GM18858 (cell line): ENCODE data around the gene ZNF653.
A peak's percentile ranks its signal among the peaks of the same experiment; 100 is the strongest.

Experiments used
- ATAC-seq: cut with Tn5 transposase; IDR thresholded peaks from one replicate; pipeline ENCODE4 v1.9.1; 2021; ENCODE audit not compliant: unreplicated experiment

The ZNF653 gene, protein sequence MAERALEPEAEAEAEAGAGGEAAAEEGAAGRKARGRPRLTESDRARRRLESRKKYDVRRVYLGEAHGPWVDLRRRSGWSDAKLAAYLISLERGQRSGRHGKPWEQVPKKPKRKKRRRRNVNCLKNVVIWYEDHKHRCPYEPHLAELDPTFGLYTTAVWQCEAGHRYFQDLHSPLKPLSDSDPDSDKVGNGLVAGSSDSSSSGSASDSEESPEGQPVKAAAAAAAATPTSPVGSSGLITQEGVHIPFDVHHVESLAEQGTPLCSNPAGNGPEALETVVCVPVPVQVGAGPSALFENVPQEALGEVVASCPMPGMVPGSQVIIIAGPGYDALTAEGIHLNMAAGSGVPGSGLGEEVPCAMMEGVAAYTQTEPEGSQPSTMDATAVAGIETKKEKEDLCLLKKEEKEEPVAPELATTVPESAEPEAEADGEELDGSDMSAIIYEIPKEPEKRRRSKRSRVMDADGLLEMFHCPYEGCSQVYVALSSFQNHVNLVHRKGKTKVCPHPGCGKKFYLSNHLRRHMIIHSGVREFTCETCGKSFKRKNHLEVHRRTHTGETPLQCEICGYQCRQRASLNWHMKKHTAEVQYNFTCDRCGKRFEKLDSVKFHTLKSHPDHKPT

GRCh38 chr19:11505504-11506100 lies at the start of gene ZNF653:
Gene ZNF653 (minus strand): TSS chr19:11505839. CDS start chr19:11505786, 53 bp downstream.
- ATAC-seq, result peak; percentile 15

DNA sequence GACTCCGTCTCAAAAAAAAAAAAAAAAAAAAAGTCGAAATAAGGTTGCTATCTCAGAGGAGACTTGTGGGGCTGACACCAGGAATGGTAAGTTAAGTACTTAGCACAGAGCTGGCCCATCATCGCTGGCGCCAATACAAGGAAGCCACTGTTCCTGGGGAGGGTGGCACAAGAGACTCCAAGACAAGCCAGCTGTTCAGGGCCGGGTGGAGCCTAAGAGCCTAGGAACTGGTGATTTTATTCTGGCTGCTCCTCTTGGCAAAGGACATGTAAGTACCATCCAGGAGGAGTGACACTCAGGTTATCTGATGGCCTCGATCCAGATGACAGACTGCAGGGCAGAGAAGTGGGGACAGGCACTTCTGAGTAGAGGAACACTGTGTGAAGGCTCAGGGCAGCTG lies 49.6 kb upstream of the ZNF653 start:
- no peak for ATAC-seq

DNA sequence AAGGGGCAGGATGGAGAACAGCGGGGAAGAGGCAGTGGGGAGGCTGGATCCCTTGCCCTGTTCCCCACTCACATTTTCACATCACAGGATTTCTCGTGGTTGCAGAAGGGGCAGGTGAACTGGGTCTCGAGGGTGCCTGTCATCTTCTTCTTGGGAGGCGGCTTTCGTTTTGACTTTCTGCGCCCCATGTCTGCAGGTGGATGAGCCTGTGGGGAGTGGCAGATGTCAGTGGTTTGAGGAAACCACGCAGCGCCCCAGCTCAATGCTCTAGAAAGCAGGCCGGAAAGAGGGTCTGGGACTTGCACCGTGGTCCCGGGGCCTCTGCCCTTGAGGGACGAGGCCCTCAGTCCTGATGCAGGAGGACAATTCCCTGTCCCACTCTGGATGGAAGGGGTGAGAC lies 48.5 kb upstream of the ZNF653 start:
- ATAC-seq, result no peak

GRCh38 chr19:11552666-11553372 lies 47.2 kb upstream of the ZNF653 start:
- ATAC-seq, result no peak

- no peak for ATAC-seq
Measured at GRCh38 chr19:11551603-11552235, 46.1 kb upstream of the ZNF653 start.

DNA sequence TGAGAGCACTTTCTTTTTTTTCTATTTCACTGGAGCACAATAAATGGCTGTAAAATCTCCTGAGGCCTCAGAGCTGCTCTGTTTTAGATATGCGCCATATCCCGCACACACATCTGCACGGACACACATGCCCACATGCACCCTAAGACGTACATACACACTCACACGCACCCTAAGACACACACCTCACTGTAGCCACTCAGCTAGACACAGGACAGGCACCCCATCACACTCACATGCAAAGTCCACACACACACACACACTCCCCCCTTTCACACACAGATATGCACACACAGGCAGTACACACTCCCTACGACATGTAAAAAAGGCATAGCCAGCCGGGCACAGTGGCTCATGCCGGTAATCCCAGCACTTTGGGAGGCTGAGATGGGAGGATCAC lies 44.6 kb upstream of the ZNF653 start:
- ATAC-seq, result no peak

DNA sequence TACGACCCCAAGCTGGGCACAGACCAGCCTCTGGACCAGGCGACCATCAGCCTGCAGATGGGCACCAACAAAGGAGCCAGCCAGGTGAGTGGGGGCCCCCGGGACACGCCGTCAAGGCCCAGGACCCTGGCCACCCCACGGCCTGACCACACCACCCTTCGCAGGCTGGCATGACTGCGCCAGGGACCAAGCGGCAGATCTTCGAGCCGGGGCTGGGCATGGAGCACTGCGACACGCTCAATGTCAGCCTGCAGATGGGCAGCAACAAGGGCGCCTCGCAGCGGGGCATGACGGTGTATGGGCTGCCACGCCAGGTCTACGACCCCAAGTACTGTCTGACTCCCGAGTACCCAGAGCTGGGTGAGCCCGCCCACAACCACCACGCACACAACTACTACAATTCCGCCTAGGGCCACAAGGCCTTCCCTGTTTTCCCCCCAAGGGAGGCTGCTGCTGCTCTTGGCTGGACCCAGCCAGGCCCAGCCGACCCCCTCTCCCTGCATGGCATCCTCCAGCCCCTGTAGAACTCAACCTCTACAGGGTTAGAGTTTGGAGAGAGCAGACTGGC lies 43.8 kb upstream of the ZNF653 start:
- ATAC-seq, result no peak

GRCh38 chr19:11547929-11548700 lies 42.5 kb upstream of the ZNF653 start:
- no peak for ATAC-seq

GRCh38 chr19:11541238-11541637 lies 35.6 kb upstream of the ZNF653 start:
- ATAC-seq, result no peak

GRCh38 chr19:11540645-11541044 lies 35.0 kb upstream of the ZNF653 start:
- no peak for ATAC-seq

GRCh38 chr19:11539495-11540365 lies 34.1 kb upstream of the ZNF653 start:
- no peak for ATAC-seq

DNA sequence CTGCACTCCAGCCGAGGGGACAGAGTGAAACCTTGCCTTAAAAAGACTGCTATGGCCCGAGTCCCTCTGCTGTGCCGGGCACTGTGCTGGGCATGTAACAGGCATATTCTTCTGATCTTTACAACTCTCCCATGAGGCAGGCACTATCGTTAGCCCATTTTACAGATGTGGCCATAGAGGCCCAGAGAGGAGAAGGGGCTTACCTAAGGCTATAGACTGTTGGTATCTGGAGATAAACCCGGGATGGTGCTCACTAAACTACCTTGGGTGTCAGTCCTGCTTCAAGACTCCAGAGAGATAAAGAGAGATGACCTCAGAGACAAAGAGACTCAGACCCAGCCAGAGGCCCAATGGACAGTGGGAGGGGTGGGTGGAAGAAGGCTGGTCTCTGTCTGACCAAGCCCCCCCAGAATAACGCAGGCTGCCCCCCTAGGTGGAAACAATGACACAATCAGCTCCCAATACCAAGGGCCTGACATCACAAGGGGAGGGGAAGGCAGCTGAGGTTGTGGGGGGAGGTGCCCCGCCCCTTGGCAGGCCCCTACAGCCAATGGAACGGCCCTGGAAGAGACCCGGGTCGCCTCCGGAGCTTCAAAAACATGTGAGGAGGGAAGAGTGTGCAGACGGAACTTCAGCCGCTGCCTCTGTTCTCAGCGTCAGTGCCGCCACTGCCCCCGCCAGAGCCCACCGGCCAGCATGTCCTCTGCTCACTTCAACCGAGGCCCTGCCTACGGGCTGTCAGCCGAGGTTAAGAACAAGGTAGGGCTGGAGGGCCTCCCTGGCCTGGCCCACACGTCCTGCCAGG lies 32.8 kb upstream of the ZNF653 start, which contains the start of gene CNN1:
CNN1 (plus strand) TSS at position 620 of the 805 bp plus-strand sequence; CDS start at position 697, 77 bp downstream.
- ATAC-seq, result no peak

GRCh38 chr19:11535792-11536595 lies 30.4 kb upstream of the ZNF653 start:
- no peak for ATAC-seq

DNA sequence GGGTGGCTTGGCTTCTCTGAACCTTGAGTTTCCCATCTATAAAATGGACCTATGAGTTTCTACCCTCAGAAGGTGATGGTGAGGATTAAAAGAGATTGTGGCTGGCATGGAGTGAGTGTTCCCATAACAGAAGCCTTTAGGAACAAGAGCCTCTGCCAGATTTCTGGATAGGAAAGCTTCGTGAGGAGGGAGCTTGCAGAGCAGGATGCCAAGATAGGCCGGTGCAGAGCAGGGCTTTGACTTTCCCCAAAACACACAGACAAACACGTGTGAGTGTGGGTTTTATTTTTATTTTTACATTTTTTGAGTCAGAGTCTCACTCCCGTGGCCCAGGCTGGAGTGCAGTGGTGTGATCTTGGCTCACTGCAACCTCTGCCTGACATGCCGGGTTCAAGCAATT lies 29.3 kb upstream of the ZNF653 start:
- no peak for ATAC-seq

GRCh38 chr19:11534538-11534937 lies 28.9 kb upstream of the ZNF653 start:
- no peak for ATAC-seq

GRCh38 chr19:11530432-11530831 lies 24.8 kb upstream of the ZNF653 start:
- no peak for ATAC-seq
